Body of pancreas (tissue), 4 donors: ENCODE data around the gene ZBTB5. TPM values are rescaled to one million over a fixed set of nuclear protein-coding genes. Genes with fewer than 3 reads are reported as not detected.
"Not testable (repeated sequence)": the region's sequence is repeated elsewhere in the genome, so short reads cannot be mapped to it uniquely, and the experiment has no call there.

Experiments used
- ATAC-seq: fragments of 150-250 bp; one replicate; pipeline ENCODE4 v1.9.1; 2016
- DNase-seq, 4 donors: peaks; one replicate each; pipeline ENCODE4 v3.0.0-alpha.2; 2019
- H3K27ac ChIP-seq, 4 donors: fragments of 200-600 bp; sonication (generic); 1 replicate in 3 of 4; 2 replicates in 1 of 4; pipeline versions ENCODE4 v1.5.1 to v1.6.1; 2016 to 2019; ENCODE audit warnings: mild to moderate bottlenecking in 1 of 4, mixed read lengths in 1 of 4, moderate library complexity in 1 of 4
- H3K27me3 ChIP-seq, 2 donors: fragments of 200-600 bp; sonication (generic); one replicate each; pipeline ENCODE4 v1.6.0; 2016; ENCODE audit warnings: mild to moderate bottlenecking in 1 of 2
- H3K36me3 ChIP-seq, 2 donors: fragments of 200-600 bp; sonication (generic); replicated peaks in 1 of 2; 2 replicates each; pipeline ENCODE4 v1.5.1; 2016; ENCODE audit warnings: low read depth in 2 of 2; ENCODE audit not compliant: insufficient read depth in 1 of 2
- H3K4me1 ChIP-seq: fragments of 200-600 bp; sonication (generic); one replicate; pipeline ENCODE4 v1.6.0; 2016
- H3K4me3 ChIP-seq, 2 donors: fragments of 200-600 bp; sonication (generic); 1 replicate in 1 of 2; 2 replicates in 1 of 2; pipeline ENCODE4 v1.5.1; 2016 to 2019
- H3K9me3 ChIP-seq, 3 donors: fragments of 200-600 bp; sonication (generic); 1 replicate in 2 of 3; 2 replicates in 1 of 3; pipeline ENCODE4 v1.5.1; 2016
- POLR2A ChIP-seq, 3 donors: fragments of 450-650 bp; IDR thresholded peaks; one replicate each; pipeline ENCODE4 v1.6.1; 2016; ENCODE audit warnings: antibody characterized with exemption in 3 of 3, mild to moderate bottlenecking in 2 of 3
- WGBS, 2 donors: methylation state at CpG; one replicate each; pipeline ENCODE4 v1.1.5; 2017; 5-methylcytosine and 5-hydroxymethylcytosine counted together
- intact Hi-C: fragments of 100-400 bp; cut with DNase I; formaldehyde crosslinking; loops from one replicate; pipeline ENCODE4 v1.15.1; 2023
- total RNA-seq, 2 donors: library from RNA; depleted of rRNA; stranded (reverse); fragments of >200 nt; gene quantifications; one replicate each; pipeline ENCODE4 v1.1.0, GENCODE V29; 2016
- TF ChIP-seq, protein P1 (sequence below), 7 experiments: fragments of 450-650 bp in 4 of 7; fragments of 200-600 bp in 3 of 7; sonication (generic) in 3 of 7; IDR thresholded peaks; one replicate each; pipeline ENCODE4 v1.5.1; 2016 to 2019; ENCODE audit warnings: antibody characterized with exemption in 7 of 7

Gene ZBTB5
- total RNA-seq, 2 donors from 2014 or later, result 8.8 to 9.9 TPM

DNA sequence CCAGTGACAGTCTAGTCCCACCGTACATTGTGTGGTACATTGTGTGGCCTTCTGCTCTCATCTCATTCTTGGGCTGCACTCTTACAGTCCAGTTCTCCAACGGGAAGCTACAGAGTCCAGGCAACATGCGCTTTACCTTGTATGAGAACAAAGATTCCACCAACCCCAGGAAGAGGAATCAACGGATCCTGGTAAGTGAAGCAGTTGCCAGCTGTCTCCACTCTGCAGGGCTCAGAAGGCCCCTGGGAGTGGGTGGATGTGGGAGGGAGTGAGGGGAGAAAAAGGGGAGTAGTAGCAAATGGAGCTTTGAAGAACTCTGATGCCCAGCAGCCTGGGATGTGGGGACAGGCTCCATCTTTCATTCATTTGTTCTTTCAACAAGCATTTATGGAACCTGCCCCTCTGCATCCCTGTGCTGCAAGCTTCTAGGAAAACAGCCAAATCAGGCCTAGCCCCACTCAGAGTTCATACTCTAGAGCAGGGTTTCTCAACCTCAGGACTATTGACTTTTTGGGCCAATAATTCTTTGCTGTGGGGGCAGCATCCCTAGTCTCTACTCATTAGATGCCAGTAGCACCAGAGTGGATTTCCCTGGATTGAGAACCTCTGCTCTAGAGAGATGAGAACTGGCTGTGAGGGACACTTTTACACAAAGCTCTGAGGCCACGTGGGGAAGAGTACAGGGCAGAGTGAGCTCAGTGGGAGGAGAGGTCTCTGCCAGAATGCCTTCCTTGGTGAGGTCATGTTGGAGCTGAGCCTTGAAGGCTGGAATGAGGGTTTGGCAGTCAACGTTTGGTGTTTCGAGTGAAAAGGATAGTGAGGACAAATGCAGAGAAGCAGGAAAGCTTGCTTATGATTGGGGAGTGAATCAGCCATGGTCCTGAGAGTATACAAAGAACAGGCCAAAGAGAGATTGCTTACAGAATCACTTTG is 21.6 kb upstream of the ZBTB5 start:
- no peak for TF ChIP-seq POLR2A (IDR thresholded peaks at IDR 0.05)
- TF ChIP-seq, protein P1, sequence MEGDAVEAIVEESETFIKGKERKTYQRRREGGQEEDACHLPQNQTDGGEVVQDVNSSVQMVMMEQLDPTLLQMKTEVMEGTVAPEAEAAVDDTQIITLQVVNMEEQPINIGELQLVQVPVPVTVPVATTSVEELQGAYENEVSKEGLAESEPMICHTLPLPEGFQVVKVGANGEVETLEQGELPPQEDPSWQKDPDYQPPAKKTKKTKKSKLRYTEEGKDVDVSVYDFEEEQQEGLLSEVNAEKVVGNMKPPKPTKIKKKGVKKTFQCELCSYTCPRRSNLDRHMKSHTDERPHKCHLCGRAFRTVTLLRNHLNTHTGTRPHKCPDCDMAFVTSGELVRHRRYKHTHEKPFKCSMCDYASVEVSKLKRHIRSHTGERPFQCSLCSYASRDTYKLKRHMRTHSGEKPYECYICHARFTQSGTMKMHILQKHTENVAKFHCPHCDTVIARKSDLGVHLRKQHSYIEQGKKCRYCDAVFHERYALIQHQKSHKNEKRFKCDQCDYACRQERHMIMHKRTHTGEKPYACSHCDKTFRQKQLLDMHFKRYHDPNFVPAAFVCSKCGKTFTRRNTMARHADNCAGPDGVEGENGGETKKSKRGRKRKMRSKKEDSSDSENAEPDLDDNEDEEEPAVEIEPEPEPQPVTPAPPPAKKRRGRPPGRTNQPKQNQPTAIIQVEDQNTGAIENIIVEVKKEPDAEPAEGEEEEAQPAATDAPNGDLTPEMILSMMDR (IDR thresholded peaks at IDR 0.05), result no peak
- peak; percentile 25 for ATAC-seq
- Histone ChIP-seq H3K36me3 (peaks cover 0 to 3% of the 10 kb centered on the region in 2 donors), H3K27me3 (no peaks in the 10 kb centered on the region), H3K9me3 (no peaks in the 10 kb centered on the region), H3K4me1 (peaks cover 23% of the 10 kb centered on the region), H3K4me3 (peak overlapping the region; percentile 65 to 95), H3K27ac (peak overlapping the region in 2 of 4 donors; percentile 58 to 63)
- WGBS, 2 donors, result 19 to 23% methylated on average over 7 of the region's 7 CpGs
- intact Hi-C loops, result no loop called here
- DNase-seq, result peak; percentile 44 to 55 (median 46)

DNA sequence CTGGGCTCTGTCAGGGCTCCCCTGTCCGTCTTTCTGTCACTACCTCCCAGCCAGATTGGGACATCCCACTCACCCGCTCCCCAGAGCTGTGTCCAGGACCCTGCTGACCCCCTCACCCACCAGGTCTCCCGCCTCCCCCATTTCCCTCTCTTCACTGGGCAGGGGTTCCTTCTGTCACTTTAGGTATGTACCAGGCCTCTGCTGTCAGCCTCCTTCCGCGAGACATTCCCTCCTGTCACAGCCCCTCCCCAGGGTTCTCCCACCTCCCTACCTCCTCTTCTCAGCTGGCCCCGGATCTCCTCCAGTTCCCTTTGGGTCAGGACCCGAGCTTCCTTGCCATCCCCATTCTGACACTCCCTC is 21.0 kb upstream of the ZBTB5 start:
- DNase-seq, result no peak
- 0 to 2% methylated on average over 7 of the region's 7 CpGs for WGBS, 2 donors
- intact Hi-C loops, result no loop called here

DNA sequence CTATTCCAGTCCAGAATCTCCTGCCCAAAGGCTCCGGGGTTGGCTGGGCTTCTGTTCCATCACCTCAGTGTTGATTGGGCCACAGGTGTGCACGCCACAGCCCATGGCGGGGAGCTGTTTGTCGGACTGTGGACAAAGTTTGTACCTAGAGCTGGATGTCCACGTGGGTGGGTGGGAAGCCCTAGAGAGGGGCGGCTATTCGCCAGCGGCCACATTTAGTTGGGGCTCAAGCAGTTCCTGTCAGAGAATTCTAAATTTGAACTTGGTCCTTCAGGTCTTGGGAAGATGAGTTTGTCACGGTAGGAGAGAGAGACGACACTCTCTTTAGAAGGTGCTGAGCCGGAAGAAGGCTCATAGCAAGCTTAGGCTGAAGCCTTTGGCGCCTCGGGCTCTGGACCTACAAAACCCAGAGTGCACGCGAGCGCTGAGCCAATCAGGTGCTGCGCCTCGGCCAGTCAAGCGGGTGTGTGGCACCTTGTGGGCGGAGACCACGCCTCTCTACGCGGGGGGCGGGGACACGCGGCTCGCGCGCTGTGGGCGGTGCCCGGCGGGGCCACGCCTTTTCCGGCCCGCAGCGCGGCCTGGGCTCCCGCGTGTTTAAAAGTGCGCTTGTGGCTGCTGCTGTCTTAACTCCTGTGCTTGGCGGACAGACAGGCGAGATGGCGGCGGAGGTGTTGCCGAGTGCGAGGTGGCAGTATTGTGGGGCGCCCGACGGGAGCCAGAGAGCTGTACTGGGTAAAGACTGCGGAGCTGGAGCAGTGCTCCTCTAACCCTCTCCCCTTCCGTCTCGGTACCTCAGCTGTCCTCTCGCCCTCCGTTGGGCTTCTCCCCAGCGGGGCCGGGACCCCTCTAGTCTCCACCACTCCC is 20.4 kb upstream of the ZBTB5 start, which contains the start of gene POLR1E:
POLR1E (plus strand) TSS at position 560 of the 867 bp plus-strand sequence; CDS start at position 660, 100 bp downstream.
- 2 to 3% methylated on average over 6 to 55 of the region's 56 CpGs for WGBS, 2 donors
- H3K4me3 ChIP-seq, result peak within 1 kb of the TSS; percentile 65 to 95
- peak within 1 kb of the TSS in 3 of 4 donors; percentile 58 to 73 (median 63) for H3K27ac ChIP-seq
- no peaks in the 10 kb centered on the region for H3K9me3 ChIP-seq
- no peaks in the 10 kb centered on the region for H3K27me3 ChIP-seq
- DNase-seq (peak; percentile 97 to 99 (median 98)), ATAC-seq (peak; percentile 99)
- TF ChIP-seq, protein P1 (IDR thresholded peaks at IDR 0.05), result no peak
- peak; percentile 61 to 83 (median 80) for TF ChIP-seq POLR2A (IDR thresholded peaks at IDR 0.05)
- H3K4me1 ChIP-seq, result peaks cover 23% of the 10 kb centered on the region
- intact Hi-C loops, result no loop called here
- peaks cover 0 to 3% of the 10 kb centered on the region in 2 donors for H3K36me3 ChIP-seq

More for the DNA sequence above, 21.0 kb upstream of the ZBTB5 start:
- Histone ChIP-seq H3K9me3 (no peaks in the 10 kb centered on the region), H3K27ac (peak overlapping the region in 3 of 4 donors; percentile 58 to 73 (median 63)), H3K4me1 (peaks cover 23% of the 10 kb centered on the region), H3K27me3 (no peaks in the 10 kb centered on the region), H3K4me3 (peak overlapping the region; percentile 65 to 95), H3K36me3 (peaks cover 0 to 3% of the 10 kb centered on the region in 2 donors)
- TF ChIP-seq POLR2A (IDR thresholded peaks at IDR 0.05), result no peak
- TF ChIP-seq, protein P1 (IDR thresholded peaks at IDR 0.05), result no peak
- no peak for ATAC-seq

DNA sequence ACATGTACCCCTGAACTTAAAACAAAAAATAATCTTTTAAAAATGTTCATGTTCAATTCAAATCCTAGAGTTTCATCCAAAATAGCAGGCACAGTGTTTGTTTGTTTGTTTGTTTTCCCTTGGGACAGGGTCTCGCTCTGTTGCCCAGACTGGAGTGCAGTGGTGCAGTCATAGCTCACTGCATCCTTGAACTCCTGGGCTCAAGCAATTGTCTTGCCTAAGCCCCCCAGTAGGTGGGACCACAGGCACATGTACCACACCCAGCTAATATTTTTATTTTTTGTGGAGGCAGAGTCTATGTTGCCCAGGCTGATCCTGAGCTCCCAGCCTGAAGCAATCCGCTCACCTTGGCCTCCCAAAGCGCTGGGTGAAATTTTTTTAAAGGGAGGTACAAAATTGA is 15.5 kb upstream of the ZBTB5 start:
- TF ChIP-seq, protein P1 (IDR thresholded peaks at IDR 0.05), result no peak
- TF ChIP-seq POLR2A (IDR thresholded peaks at IDR 0.05), result no peak
- Histone ChIP-seq H3K27ac (no peak overlapping the region), H3K36me3 (no peaks in the 10 kb centered on the region), H3K27me3 (no peaks in the 10 kb centered on the region), H3K4me1 (peaks cover 5% of the 10 kb centered on the region), H3K4me3 (no peak overlapping the region), H3K9me3 (no peaks in the 10 kb centered on the region)
- intact Hi-C loops, result no loop called here
- DNase-seq, result no peak
- no peak for ATAC-seq
- WGBS, 2 donors, result 67 to 83% methylated on average over 3 of the region's 3 CpGs

DNA sequence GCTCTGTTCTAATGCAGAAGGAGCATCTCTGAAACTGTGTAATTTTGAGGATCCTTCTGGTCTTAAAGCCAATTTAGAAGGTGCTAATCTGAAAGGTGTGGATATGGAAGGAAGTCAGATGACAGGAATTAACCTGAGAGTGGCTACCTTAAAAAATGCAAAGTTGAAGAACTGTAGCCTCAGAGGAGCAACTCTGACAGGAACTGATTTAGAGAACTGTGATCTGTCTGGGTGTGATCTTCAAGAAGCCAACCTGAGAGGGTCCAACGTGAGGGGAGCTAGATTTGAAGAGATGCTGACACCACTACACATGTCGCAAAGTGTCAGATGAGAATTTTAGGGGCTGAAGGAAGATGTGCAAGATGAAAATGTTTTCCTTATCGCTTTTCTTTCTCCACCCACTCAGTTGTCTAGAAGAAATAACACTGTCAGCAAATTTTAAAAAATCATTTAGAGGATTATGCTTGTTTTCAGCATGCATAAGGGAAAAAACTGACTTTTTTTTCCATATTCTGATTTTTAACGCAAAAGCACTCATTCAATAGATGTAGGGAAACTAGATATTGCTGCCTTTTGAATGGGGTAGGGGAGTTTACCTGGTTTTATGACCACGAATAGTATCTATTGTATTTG is 12.9 kb upstream of the ZBTB5 start:
- H3K4me3 ChIP-seq, H3K27me3 ChIP-seq, H3K4me1 ChIP-seq, DNase-seq, H3K27ac ChIP-seq, intact Hi-C loops, ATAC-seq, H3K36me3 ChIP-seq, H3K9me3 ChIP-seq: not testable (repeated sequence)
- WGBS, 2 donors, result 60 to 65% methylated on average over 5 of the region's 5 CpGs

DNA sequence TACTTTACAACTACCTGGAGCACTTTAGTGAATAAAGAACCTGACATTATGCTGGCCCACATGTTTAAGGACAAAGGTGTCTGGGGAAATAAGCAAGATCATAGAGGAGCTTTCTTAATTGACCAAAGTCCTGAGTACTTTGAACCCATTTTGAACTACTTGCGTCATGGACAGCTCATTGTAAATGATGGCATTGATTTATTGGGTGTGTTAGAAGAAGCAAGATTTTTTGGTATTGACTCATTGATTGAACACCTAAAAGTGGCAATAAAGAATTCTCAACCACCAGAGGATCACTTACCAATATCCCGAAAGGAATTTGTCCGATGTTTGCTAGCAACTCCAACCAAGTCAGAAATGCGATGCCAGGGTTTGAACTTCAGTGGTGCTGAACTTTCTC is 12.2 kb upstream of the ZBTB5 start:
- not testable (repeated sequence) for H3K9me3 ChIP-seq

More for the DNA sequence above, 12.2 kb upstream of the ZBTB5 start:
- 79 to 84% methylated on average over 4 of the region's 4 CpGs for WGBS, 2 donors
- H3K4me1 ChIP-seq, H3K36me3 ChIP-seq, intact Hi-C loops, H3K4me3 ChIP-seq, ATAC-seq, H3K27ac ChIP-seq, DNase-seq, H3K27me3 ChIP-seq: not testable (repeated sequence)
